GM12865 (cell line): ENCODE measurements around the gene ESYT2.

Source experiments
- DNase-seq: peaks from one replicate; pipeline ENCODE4 v3.0.0; 2010; ENCODE audit warnings: low read depth
- H3K4me3 ChIP-seq: 2 replicates; pipeline ENCODE4 v1.5.1; 2011; ENCODE audit warnings: mild to moderate bottlenecking, low read depth, low read length, control low read depth
- TF ChIP-seq, protein P1 (sequence below): IDR thresholded peaks from 2 replicates; pipeline ENCODE4 v1.5.1; 2011; ENCODE audit warnings: low read length, control low read depth, low read depth, inconsistent platforms; ENCODE audit not compliant: insufficient read depth; ENCODE audit errors: missing control alignments

ESYT2 gene

GRCh38 chr7:158819571-158820203 lies 9.6 kb downstream of the ESYT2 start:
- TF ChIP-seq, protein P1, sequence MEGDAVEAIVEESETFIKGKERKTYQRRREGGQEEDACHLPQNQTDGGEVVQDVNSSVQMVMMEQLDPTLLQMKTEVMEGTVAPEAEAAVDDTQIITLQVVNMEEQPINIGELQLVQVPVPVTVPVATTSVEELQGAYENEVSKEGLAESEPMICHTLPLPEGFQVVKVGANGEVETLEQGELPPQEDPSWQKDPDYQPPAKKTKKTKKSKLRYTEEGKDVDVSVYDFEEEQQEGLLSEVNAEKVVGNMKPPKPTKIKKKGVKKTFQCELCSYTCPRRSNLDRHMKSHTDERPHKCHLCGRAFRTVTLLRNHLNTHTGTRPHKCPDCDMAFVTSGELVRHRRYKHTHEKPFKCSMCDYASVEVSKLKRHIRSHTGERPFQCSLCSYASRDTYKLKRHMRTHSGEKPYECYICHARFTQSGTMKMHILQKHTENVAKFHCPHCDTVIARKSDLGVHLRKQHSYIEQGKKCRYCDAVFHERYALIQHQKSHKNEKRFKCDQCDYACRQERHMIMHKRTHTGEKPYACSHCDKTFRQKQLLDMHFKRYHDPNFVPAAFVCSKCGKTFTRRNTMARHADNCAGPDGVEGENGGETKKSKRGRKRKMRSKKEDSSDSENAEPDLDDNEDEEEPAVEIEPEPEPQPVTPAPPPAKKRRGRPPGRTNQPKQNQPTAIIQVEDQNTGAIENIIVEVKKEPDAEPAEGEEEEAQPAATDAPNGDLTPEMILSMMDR: no peak
- H3K4me3 ChIP-seq: no peak overlapping the region
- DNase-seq: no peak

- TF ChIP-seq, protein P1: no peak
- peak; percentile 84 for DNase-seq
- H3K4me3 ChIP-seq: peak overlapping the region; percentile 31
Measured at GRCh38 chr7:158818325-158819213, 10.7 kb downstream of the ESYT2 start.

DNA sequence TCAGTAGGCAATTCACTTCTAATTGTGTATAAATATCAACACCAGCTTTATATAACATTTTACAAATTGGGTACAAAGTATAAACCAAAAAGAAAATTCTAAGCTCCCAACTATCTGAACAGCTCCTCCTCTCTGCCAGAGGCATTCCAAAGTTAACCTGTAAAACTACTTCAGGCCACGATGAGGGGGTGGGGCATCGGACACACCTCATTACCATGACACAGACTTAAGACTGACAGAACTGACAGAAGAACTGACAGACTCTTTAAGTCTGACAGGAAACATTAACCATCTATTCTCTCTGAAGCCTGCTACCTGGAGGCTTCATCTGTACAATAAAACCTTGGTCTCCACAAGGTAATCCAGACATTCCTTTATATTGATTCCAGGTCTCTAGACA lies 12.3 kb downstream of the ESYT2 start:
- no peak for DNase-seq
- TF ChIP-seq, protein P1: no peak
- no peak overlapping the region for H3K4me3 ChIP-seq

- TF ChIP-seq, protein P1: no peak
- no peak overlapping the region for H3K4me3 ChIP-seq
- DNase-seq: no peak
Measured at GRCh38 chr7:158816271-158816670, 13.0 kb downstream of the ESYT2 start.

DNA sequence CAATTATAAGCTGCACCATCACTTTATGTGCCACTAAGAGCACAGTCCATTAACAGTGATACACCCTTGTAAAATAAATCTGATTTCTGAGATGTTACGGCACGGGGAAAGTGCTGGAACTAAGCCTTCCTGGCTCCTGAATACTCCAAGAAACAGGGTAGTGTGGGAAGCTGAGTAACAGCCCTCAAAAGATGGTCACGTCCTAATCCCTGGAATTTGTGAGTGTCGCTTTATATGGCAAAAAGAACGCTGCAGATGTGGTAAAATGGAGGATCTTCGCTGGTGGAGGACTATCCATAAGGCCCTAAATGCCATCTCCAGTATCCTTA lies 13.5 kb downstream of the ESYT2 start:
- TF ChIP-seq, protein P1: no peak
- no peak for DNase-seq

DNA sequence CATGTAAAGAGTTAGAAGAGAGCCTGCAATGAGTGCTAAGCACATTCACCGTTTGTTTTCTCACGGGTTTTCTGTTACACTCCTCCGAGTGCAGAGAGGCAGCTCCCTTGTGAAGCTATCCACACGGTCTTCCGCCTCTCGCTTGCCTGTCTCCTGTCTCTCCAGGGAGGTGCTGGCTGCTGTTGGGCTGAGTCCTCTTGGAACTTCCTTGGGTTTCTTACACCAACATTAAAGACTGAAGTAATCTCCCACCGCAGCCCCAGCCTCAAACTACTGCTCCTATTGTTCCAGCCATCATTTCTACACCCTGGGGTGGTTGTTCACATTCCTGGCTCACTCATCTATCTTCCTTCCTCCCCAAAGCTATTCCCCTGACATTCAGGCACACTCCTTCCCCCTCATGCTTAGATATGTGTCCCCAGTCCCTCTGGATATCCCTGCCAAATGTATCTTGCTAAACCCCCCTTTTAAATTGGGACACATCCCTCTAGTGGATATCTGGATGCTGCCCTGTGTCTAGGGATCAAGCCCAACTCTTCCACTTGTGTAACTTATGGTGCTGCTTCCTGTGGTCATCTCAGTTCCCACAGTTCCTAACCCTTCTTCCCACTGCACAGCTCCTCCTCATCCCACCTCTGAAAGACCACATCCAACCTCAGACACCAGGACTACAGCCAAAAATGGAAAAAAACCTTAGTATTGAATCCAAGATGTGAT lies 14.1 kb downstream of the ESYT2 start:
- H3K4me3 ChIP-seq: no peak overlapping the region
- TF ChIP-seq, protein P1: no peak
- no peak for DNase-seq

More for the DNA sequence above, 13.5 kb downstream of the ESYT2 start:
- no peak overlapping the region for H3K4me3 ChIP-seq
